Rectal smooth muscle tissue (tissue), 1 donor: ENCODE results near the gene NFX1.
"Not testable (repeated sequence)": the region's sequence is repeated elsewhere in the genome, so short reads cannot be mapped to it uniquely, and the experiment has no call there.

Experiments used
- H3K27ac ChIP-seq: one replicate; pipeline ENCODE4 v1.7.0; 2013; ENCODE audit warnings: low read depth, low read length, inconsistent platforms
- H3K27me3 ChIP-seq: one replicate; pipeline ENCODE4 v1.7.0; 2013; ENCODE audit warnings: low read length; ENCODE audit not compliant: control insufficient read depth, insufficient read depth
- H3K36me3 ChIP-seq: one replicate; pipeline ENCODE4 v1.7.0; 2013; ENCODE audit warnings: low read length; ENCODE audit not compliant: control insufficient read depth, insufficient read depth
- H3K4me1 ChIP-seq: one replicate; pipeline ENCODE4 v1.7.0; 2013; ENCODE audit warnings: low read length; ENCODE audit not compliant: control insufficient read depth, insufficient read depth
- H3K4me3 ChIP-seq: one replicate; pipeline ENCODE4 v1.7.0; 2013; ENCODE audit warnings: low read length
- H3K9ac ChIP-seq: one replicate; pipeline ENCODE4 v1.7.0; 2013; ENCODE audit warnings: low read length

The NFX1 gene

GRCh38 chr9:33375841-33376321 is 85.6 kb downstream of the NFX1 start:
- no peak overlapping the region for H3K9ac ChIP-seq
- H3K27ac ChIP-seq = no peak overlapping the region
- H3K36me3 ChIP-seq = peaks cover 7% of the 10 kb centered on the region
- no peaks in the 10 kb centered on the region for H3K27me3 ChIP-seq
- H3K4me3 ChIP-seq = no peak overlapping the region
- no peaks in the 10 kb centered on the region for H3K4me1 ChIP-seq

GRCh38 chr9:33377089-33377715 is 86.9 kb downstream of the NFX1 start:
- Histone ChIP-seq H3K27ac (no peak overlapping the region), H3K4me3 (no peak overlapping the region), H3K4me1 (no peaks in the 10 kb centered on the region), H3K27me3 (no peaks in the 10 kb centered on the region), H3K9ac (no peak overlapping the region), H3K36me3 (no peaks in the 10 kb centered on the region)

- Histone ChIP-seq H3K27me3 (no peaks in the 10 kb centered on the region), H3K27ac (no peak overlapping the region), H3K36me3 (no peaks in the 10 kb centered on the region), H3K4me3 (no peak overlapping the region), H3K4me1 (no peaks in the 10 kb centered on the region), H3K9ac (no peak overlapping the region)
These were observed 87.9 kb downstream of the NFX1 start for GRCh38 chr9:33378121-33378795.

GRCh38 chr9:33379666-33380389 is 89.5 kb downstream of the NFX1 start:
- no peak overlapping the region for H3K27ac ChIP-seq
- H3K4me1 ChIP-seq = no peaks in the 10 kb centered on the region
- no peaks in the 10 kb centered on the region for H3K27me3 ChIP-seq
- H3K9ac ChIP-seq = no peak overlapping the region
- H3K4me3 ChIP-seq = no peak overlapping the region
- no peaks in the 10 kb centered on the region for H3K36me3 ChIP-seq

- no peak overlapping the region for H3K27ac ChIP-seq
- no peaks in the 10 kb centered on the region for H3K4me1 ChIP-seq
- H3K36me3 ChIP-seq = no peaks in the 10 kb centered on the region
- H3K4me3 ChIP-seq = no peak overlapping the region
- no peak overlapping the region for H3K9ac ChIP-seq
- no peaks in the 10 kb centered on the region for H3K27me3 ChIP-seq
These were observed 90.2 kb downstream of the NFX1 start for GRCh38 chr9:33380390-33381094.

GRCh38 chr9:33381231-33381791 is 91.0 kb downstream of the NFX1 start:
- no peak overlapping the region for H3K4me3 ChIP-seq
- no peaks in the 10 kb centered on the region for H3K27me3 ChIP-seq
- H3K36me3 ChIP-seq = no peaks in the 10 kb centered on the region
- no peaks in the 10 kb centered on the region for H3K4me1 ChIP-seq
- H3K27ac ChIP-seq = no peak overlapping the region
- H3K9ac ChIP-seq = no peak overlapping the region

GRCh38 chr9:33382397-33382796 is 92.1 kb downstream of the NFX1 start:
- not testable (repeated sequence) for H3K27me3 ChIP-seq, H3K27ac ChIP-seq, H3K36me3 ChIP-seq, H3K4me1 ChIP-seq, H3K4me3 ChIP-seq, H3K9ac ChIP-seq

- not testable (repeated sequence) for H3K4me3 ChIP-seq, H3K27me3 ChIP-seq, H3K9ac ChIP-seq, H3K36me3 ChIP-seq, H3K27ac ChIP-seq, H3K4me1 ChIP-seq
These were observed 93.1 kb downstream of the NFX1 start for GRCh38 chr9:33383396-33383795.

- not testable (repeated sequence) for H3K36me3 ChIP-seq, H3K9ac ChIP-seq, H3K27me3 ChIP-seq, H3K4me3 ChIP-seq, H3K4me1 ChIP-seq, H3K27ac ChIP-seq
These were observed 95.2 kb downstream of the NFX1 start for GRCh38 chr9:33385536-33385935.

GRCh38 chr9:33385979-33386640 is 95.8 kb downstream of the NFX1 start:
- not testable (repeated sequence) for H3K4me3 ChIP-seq, H3K9ac ChIP-seq, H3K4me1 ChIP-seq, H3K27ac ChIP-seq, H3K27me3 ChIP-seq, H3K36me3 ChIP-seq

- H3K9ac ChIP-seq, H3K27me3 ChIP-seq, H3K36me3 ChIP-seq, H3K4me1 ChIP-seq, H3K27ac ChIP-seq, H3K4me3 ChIP-seq: not testable (repeated sequence)
These were observed 96.3 kb downstream of the NFX1 start for GRCh38 chr9:33386641-33386996.

- H3K9ac ChIP-seq, H3K4me3 ChIP-seq, H3K4me1 ChIP-seq, H3K27ac ChIP-seq, H3K36me3 ChIP-seq, H3K27me3 ChIP-seq: not testable (repeated sequence)
These were observed 96.7 kb downstream of the NFX1 start for GRCh38 chr9:33386998-33387397.
